Measurements from ENCODE around the gene RAD51B.

The RAD51B gene

GRCh38 chr14:68730811-68731425, 911.3 kb downstream of the RAD51B start:
- no peak for DNase-seq

GRCh38 chr14:68733086-68733914, 913.7 kb downstream of the RAD51B start:
- DNase-seq: no peak

GRCh38 chr14:68734231-68734732, 914.7 kb downstream of the RAD51B start:
- DNase-seq: no peak

GRCh38 chr14:68735856-68736255, 916.3 kb downstream of the RAD51B start:
- no peak for DNase-seq

GRCh38 chr14:68736471-68736871, 916.9 kb downstream of the RAD51B start:
- DNase-seq: no peak

- no peak for DNase-seq
These were observed 917.5 kb downstream of the RAD51B start for GRCh38 chr14:68737086-68737485.

- no peak for DNase-seq
These were observed 919.0 kb downstream of the RAD51B start for GRCh38 chr14:68738559-68738958.

GRCh38 chr14:68739701-68740100, 920.1 kb downstream of the RAD51B start:
- DNase-seq: no peak

GRCh38 chr14:68740788-68741476, 921.4 kb downstream of the RAD51B start:
- DNase-seq: no peak

GRCh38 chr14:68741477-68741791, 921.9 kb downstream of the RAD51B start:
- DNase-seq: no peak

- DNase-seq: no peak
These were observed 922.4 kb downstream of the RAD51B start for GRCh38 chr14:68741839-68742470.

GRCh38 chr14:68744613-68745012, 925.0 kb downstream of the RAD51B start:
- no peak for DNase-seq

- DNase-seq: no peak
These were observed 927.8 kb downstream of the RAD51B start for GRCh38 chr14:68747393-68747792.

GRCh38 chr14:68748260-68748659, 928.7 kb downstream of the RAD51B start:
- no peak for DNase-seq

- no peak for DNase-seq
These were observed 929.1 kb downstream of the RAD51B start for GRCh38 chr14:68748691-68749090.

GRCh38 chr14:68749487-68750475, 930.2 kb downstream of the RAD51B start:
- DNase-seq: no peak

- DNase-seq: no peak
These were observed 932.9 kb downstream of the RAD51B start for GRCh38 chr14:68752271-68753006.

GRCh38 chr14:68753690-68754089, 934.1 kb downstream of the RAD51B start:
- peak; percentile 20 for DNase-seq

- no peak for DNase-seq
These were observed 935.4 kb downstream of the RAD51B start for GRCh38 chr14:68755016-68755353.

- no peak for DNase-seq
These were observed 936.5 kb downstream of the RAD51B start for GRCh38 chr14:68756000-68756481.

GRCh38 chr14:68756734-68757133, 937.2 kb downstream of the RAD51B start:
- DNase-seq: no peak

Measured in HCEC 1CT (cell line).